Caki2 (cell line): ENCODE measurements around the gene KLHL29. TPM values are rescaled to one million over a fixed set of nuclear protein-coding genes. Genes with fewer than 3 reads are reported as not detected.

Experiments
- DNase-seq: peaks from one replicate; pipeline ENCODE4 v3.0.0-alpha.2; 2015; ENCODE audit warnings: low read depth
- in situ Hi-C: cut with HindIII; loops from 2 replicates; pipeline ENCODE4 v1.10.0; 2016; ENCODE audit warnings: low sequenced_read_pairs, low pct_unique_long_range_greater_than_20kb, mixed read lengths
- total RNA-seq: library from RNA; depleted of rRNA; stranded (reverse); fragments of >200 nt; shearing (Covaris generic); gene quantifications from 2 replicates; pipeline ENCODE4 v1.2.3, GENCODE V29; 2014; ENCODE audit warnings: low replicate concordance

Gene KLHL29
- total RNA-seq, 1 experiment from 2014 or later, result 1.4 TPM

DNA sequence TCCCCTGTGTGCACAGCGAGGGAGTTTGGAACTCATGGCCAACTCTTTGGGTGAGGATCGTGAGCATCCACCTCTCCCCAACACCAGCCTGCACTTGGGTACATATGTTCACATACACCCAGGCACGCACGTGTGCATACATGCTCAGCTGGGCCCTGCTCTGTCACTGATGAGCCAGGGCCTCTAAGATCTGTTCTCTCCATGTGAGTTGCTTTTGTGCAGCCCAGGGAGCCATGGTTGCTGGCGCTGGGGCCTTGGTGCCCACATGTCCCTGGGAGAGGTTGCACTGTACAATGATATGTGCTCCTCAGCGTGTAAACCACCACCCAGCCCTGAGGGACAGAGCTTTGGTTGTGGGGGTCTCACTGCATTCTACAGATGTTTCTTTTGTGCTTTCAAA, 44.1 kb downstream of the KLHL29 start:
- no peak for DNase-seq

DNA sequence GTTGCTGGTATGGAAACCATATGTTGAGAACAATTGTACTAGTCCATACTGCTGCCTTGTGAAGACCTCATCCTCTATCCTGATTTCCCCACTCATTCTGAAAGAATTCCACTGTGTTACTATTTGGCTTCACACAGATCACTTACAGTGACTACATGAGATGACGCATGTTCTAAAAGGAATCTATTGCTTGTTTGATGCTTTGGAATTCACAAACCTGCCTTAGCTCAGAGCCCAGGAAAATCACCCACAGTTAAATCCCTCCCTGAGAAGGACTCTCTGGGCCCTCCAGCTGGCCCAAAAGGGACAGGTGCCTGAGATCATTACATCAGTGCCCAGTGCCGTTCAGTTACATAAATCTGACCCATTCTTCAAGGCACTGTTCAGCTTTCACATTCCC, 45.3 kb downstream of the KLHL29 start:
- in situ Hi-C loops, result no loop called here
- no peak for DNase-seq

More for the DNA sequence above, 44.1 kb downstream of the KLHL29 start:
- in situ Hi-C loops, result no loop called here

DNA sequence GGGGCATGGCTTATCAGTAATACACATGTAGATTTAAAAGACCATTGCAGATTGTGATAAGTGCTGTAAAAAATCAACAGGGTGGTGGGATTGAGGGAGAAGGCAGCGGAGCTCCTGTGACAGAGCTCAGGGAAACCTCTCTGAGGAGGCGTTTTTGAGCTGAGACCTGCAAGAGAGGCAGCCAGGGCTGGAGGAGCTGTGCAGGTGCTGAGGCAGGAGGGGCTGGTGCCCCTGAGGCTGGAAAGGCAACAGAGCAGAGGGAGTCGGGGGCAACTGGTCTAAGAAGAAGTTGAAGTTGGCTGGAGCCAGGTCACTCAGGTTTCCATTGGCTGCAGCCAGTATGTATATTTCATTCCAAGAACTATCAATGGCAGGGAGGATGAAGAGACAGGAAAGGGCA, 47.6 kb downstream of the KLHL29 start:
- in situ Hi-C loops, result no loop called here
- no peak for DNase-seq

DNA sequence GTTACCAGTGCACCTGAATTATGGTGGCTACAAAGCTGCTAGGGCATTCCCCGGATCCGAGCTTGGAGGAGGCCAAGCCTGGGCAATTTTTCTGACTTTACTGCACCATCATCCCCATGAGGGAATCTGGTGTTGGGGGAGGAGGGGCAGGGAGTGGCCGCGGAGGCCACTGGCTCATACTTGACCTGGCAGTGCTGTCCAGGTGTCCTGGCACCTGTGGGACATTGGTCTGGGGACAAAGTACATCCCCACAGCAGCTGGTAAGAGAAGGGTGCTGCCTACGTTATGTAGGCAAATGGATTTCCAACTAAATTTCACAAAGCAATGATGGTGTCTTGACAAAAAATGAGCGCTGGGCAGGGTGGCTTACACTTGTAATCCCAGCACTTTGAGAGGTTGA, 48.3 kb downstream of the KLHL29 start:
- no peak for DNase-seq
- in situ Hi-C loops, result no loop called here

DNA sequence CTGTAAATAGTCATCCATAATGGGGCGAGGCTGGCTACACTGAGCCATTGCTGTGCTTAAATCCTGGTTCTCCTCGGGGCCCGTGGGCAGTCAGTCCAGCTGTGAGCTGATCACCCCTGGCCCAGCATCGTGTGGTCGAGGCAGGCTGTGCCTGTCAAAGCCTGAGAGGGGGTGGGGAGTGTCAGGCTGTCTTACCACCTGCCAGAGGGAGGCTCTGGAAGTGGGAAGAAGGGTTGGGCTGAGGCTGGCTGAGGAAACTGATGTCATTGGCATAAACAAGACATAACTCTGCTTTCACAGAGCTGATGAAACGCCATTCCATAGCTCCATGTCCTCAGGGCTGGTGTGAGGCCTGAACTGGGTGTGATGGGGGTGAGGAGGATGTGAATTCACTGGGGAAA, 49.7 kb downstream of the KLHL29 start:
- in situ Hi-C loops, result no loop called here
- no peak for DNase-seq

DNA sequence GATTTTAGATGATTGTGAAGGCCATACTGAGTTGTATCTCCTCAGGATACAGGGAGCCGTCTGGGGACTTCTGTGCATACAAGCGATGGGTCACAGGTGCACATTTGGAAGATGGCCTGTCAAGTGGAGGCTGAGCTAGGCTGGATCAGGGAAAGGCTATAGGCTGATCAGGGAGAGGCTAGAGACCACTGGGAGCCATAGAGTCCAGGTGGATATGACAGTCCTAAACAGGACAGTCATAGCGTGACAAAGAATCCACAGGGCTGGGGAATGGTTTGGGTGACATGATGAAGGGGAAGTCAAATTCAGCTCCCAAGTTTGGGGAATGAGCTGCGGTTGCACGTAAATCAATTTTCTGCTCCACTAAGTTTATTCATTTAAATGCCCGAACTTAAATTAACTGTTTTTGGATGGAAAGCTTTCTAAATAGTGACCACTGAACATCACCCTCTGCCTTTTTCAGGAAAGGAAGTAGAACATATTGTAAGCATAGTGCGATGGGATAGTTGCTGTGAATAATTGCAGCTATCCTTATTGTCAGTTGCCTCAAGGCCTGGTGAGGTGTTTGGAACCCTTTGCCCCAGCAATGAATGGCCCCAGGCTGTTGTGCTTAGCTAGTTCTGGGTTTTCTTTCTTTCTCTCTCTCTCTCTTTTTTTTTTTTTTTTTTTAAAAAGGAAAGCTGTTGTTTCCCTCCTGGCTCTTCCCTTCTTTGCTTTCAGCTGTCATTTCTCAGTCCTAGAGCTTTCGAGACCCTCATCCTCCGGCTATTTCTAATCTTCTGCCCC, 50.5 kb downstream of the KLHL29 start:
- in situ Hi-C loops, result no loop called here
- DNase-seq, result no peak

DNA sequence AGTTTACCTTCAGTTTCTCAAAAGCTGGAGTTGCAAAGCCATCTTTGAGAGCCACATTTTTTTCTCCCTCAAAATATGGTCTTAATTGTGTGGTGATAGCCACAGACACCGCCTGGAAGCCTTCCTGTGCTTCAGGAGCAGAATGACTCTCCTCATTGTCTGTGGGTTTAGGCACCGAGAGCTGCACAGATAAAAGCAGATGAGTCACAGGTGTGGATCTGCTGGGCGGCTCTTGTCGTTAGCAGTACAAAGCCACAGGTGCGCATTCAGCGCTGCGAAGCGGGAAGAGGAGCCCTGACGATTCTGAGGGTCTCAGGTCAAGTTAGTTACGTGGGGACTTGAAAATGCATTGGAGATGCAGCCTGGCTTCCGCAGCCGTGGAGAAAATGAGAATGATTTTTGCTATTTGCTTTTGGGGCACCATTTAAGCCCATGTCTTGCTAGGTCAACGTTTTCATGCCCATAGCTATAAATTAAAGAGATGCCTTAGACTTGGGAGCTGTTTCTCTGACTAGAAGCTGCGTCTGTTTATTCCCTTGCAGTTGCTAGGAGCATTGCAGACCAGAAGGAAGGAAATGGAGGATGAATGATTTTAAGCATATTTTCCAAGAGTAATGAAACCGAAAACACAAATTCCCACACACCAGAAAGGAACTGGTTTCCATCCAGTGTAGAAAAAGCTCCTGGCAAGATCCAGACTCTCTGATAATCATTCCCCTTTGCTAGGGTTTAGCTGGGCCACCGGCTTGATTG, 51.5 kb downstream of the KLHL29 start:
- DNase-seq, result no peak
- in situ Hi-C loops, result no loop called here

DNA sequence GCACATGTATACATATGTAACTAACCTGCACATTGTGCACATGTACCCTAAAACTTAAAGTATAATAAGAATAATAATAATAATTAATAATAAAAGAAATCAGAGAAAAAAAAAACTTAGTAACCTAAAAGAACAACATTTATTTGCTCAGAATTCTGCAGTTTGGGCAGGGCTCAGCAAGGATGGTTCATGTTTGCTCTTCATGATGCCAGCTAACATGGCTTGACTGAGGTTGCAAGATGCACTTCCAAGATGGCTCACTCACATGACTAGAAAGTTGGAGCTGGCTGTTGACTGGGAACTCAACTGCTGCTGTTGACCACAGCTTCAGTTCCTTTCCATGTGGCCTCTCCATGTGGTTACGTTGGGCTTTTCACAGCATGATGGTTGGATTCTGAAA, 56.4 kb downstream of the KLHL29 start:
- in situ Hi-C loops, result no loop called here
- no peak for DNase-seq

DNA sequence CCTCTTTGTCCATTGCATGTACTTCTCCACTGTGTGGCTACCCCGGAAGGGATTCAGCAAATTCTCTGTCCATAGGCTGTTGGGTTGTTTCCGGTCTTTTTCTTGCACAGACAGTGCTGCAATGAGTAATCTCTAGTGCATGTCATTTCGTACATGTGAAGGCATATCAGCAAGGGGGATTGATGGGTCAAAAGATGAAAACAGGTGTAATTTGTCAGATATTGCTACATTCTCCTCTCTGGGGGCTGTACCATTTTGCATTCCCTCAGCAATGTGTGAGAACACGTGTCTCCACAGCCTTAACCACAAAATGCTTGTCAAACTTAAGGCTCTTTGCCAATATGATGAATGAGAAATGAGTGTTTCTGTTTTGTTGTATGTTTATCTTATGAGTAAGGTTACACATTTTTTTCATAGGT, 60.5 kb downstream of the KLHL29 start:
- DNase-seq, result no peak
- in situ Hi-C loops, result no loop called here

DNA sequence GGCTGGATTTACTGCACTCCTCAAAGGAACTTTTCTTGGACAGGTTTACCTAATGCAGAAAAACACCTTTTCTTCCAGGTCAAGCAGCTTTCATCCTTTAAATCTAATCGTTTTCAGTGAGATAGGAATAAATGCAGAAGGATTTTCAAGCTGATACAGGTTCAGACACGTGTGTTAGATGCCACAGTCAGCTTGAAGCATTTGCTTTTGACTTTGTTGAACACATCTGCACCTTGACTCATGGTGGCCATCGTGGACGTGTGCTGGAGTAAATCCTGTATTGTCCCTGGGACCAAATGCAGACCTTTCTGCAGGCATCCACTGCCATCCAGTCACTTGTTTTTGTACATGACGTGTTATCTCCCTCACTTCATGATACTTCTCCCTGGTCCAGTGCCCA, 61.9 kb downstream of the KLHL29 start:
- DNase-seq, result no peak
- in situ Hi-C loops, result no loop called here

DNA sequence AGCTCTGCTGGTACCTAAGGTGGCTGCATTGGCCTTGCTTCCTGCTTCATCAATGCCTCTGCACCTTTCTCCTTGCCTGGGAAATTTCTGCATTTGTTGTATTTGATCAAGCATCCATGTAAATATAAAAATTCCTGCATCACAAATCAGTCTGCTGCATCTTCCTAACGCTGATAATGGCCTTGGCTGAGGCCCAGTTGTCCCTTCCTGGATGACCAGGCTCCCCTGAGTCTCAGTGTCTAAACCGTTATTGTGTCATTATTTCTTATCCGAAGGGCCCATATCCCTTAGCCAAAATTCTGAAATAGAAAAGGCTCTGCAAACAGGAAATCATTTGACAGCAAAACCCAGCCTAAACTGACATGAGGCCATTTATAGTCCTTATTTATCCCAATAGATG, 62.4 kb downstream of the KLHL29 start:
- no peak for DNase-seq
- in situ Hi-C loops, result no loop called here

DNA sequence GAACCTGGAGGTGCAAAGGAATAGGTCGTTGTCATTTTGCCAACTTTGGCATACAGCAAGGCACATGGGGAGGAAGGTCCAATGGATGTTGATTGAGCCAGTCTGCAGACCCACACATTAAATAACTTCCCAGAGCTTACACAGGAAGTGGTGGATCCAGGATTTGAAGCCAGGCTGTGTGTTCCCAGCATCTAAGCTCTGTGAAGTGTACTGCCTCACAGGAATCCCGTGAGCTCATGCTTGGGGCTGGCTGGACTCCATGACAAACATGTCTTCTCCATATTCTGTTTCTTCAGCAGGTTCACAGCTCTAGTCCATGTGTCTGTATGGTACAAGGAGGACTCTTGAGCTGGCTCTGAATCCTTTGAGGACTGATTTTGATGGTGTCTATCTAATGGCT, 63.9 kb downstream of the KLHL29 start:
- DNase-seq, result no peak
- in situ Hi-C loops, result no loop called here

DNA sequence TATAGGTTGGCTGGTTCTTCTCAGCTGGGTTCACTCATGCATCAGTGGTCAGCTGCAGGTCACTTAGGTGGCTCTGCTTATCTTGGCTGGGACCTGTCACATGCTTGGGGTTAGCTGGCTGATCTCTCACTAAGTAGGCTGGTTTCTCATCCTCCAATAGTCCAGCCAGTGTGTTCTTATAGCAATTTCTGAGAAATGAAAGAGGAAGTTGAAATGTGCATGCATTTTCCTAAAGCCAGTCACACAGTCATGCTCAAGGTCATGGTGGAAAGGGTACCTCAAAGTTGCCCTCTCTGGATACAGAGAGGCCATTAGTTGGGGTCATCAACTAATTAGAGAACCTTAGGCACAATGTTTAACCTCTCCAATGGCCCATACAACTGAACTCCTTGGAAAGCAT, 64.4 kb downstream of the KLHL29 start:
- DNase-seq, result no peak
- in situ Hi-C loops, result no loop called here

DNA sequence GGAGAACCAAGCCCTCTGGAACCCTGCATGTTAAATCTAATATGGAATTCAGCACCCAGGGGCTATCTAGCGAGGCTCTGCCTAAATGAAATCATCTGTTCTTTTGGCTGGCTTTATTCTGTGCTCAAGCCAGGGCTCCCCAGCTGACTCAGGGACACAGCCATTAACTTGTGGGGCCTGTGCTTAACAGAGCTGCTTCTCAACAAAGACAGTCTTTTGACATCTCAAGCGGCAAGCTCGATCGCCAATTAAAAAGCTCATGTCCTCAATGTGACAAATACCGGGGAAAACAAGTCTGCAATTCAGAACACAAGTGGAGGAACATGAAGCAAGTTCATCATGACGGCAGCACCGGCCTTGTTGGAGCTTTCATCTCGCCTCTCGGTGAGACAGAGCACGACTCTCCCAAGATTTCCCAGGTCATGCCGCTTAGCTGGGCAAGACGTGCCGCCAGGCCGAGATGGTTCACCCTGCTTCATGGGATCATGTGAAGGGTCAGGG, 64.9 kb downstream of the KLHL29 start:
- DNase-seq, result no peak
- in situ Hi-C loops, result no loop called here

DNA sequence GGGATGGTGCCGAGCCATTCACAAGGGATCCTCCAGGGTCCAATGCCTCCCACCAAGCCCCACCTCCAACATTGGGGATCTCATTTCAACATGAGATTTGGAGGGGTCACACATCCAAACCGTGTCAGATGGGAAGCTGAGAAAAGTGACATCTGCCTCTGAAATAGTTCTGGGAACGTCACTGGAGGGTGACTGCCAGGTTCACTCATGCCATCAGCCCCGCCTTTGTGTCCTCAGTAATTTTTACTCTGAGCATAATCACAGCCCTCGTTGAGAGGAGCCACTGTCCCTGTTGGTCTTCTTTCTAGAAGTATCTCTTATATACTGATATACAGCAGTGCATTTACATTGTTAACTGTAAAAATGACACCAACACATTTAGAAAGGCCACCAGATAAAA, 67.4 kb downstream of the KLHL29 start:
- no peak for DNase-seq
- in situ Hi-C loops, result no loop called here

DNA sequence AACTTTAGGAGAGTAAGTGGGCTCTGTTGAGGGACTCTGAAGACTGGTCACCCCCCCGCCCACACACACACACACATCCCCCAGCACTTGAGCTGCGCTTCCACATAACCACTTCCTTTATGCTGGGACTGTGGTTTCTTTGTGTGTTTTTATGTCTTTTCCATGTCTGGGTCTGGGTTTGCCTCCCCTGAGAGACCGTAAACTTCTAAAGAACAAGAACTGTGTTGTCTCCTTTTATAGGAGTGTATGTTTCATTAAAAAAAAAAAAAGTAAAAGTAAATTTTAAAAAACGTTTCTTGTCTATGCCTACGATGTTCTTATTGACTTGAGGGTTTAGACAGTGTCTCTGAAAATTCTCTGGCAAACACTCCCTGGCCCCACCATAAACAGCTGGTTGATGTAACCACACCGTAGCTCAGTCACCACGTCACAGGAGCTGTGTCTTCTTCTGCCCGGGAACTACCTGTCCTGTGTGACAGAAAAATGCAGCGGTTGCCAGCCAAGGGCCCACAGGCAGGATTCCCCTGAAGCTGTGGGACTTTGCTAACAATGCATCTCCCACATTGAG, 68.0 kb downstream of the KLHL29 start:
- in situ Hi-C loops, result no loop called here

DNA sequence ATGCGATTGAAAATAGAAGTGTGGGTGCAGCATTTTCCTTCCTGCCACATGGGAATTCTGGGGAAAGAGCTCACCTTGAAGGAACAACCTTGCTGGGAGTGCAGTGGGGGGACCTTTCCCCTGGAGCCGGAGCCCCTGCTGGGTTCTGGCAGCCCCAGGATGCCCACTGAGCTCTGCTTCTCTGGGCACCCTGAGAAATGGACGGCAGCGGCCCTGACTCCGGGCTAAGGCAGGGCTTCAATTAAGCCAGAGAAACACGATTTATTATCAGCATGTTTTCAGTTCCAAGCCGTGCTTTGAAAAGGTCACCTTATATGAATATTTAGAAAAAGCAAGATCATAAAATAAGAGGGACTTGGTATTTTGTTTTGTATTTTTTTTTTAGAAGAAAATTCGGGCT, 68.5 kb downstream of the KLHL29 start:
- in situ Hi-C loops, result no loop called here
- no peak for DNase-seq

More for the DNA sequence above, 68.0 kb downstream of the KLHL29 start:
- DNase-seq, result no peak

DNA sequence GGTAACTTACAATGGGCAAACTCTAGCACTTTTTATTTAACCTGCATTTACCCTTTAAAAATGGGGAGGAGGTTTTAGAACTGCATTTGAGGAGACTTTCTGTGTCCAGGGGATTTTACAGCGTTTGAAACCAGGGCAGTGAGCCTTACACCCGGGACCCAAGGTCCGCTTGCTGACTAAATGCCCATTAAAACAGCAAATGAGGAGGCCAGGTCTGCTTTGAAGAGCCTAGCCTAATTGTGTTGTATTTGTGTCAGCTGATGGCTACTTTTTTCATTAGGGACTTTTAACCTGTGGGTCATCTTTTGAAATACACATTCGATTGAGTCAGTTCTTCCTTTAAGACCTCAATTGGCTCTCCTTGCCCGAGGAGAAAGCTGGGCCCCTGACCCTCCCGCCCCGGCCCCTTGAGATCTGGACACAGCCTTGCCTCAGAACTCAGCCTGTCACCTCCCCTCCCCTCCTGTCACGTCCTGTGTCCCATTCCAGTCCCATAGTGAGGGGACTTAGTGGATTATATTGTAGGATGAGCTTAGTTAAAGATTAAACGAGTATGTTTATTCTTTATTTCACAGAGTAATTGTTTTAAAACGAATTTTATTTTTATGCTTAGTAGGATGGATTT, 69.0 kb downstream of the KLHL29 start:
- no peak for DNase-seq
- in situ Hi-C loops, result no loop called here
